VCaP (cell line): ENCODE data around the gene LRRC75B.
"Not testable (repeated sequence)": the region's sequence is repeated elsewhere in the genome, so short reads cannot be mapped to it uniquely, and the experiment has no call there.

ENCODE experiments used
- H3K27ac ChIP-seq: fragments of 450-650 bp; 2 replicates; pipeline ENCODE4 v1.5.1; 2017
- CTCF ChIP-seq: fragments of 450-650 bp; conservative IDR thresholded peaks from 2 replicates; pipeline ENCODE4 v1.5.1; 2017; ENCODE audit warnings: mild to moderate bottlenecking, moderate library complexity

The LRRC75B gene

DNA sequence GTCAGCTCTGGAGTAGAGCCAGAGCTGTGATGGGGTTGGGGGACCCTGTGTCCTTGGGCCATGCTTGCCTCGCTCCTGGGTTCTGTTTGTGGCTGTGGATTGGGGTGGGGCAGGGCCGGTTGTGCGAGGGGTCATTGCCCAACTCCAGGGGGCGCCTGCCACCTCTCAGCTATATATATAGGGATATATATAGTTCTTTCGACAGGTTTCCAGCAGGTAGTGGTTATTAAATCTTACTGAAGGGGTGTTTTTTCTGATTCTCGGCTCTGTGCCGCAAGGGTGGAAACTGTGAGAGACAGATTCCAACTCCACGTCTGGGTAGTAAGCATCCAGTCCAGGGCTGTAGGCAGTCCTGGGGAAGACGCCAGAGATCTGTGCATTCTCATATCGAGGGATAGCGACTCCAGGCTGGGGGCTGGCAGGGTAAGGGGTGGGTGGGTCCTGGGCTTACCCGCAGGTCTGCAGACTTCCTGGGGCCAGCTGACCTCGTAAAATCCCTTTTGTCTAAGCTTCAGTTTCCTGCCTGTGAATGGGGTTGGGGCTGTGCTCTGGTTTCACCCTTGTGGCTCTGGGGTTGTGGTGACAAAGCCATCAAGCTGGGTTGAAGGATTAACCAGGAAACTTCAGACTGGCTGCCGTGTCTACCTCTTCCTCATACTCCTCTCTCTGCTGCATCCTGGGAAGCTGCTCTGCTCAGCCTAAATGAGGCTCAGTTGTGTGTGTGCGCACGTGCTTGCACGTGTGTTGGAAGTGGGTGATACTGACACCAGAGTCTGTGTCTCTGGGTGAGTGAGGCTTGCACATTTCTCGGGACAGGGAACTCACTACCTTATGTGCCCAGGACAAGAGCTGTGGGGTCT is 11.1 kb upstream of the LRRC75B start:
- 0 out of 2 replicates have a peak overlapping the region, but pooled peaks have one; percentile 23 for H3K27ac ChIP-seq

GRCh38 chr22:24602847-24603769 is 10.2 kb upstream of the LRRC75B start, which contains the start of gene GGT1:
GGT1 (plus strand) TSS chr22:24603193; CDS start chr22:24611082, 7,889 bp downstream.
- peak within 1 kb of the TSS; percentile 42; the same call in 1 of the 2 replicates for H3K27ac ChIP-seq

- peak overlapping the region; percentile 42; the same call in 1 of the 2 replicates for H3K27ac ChIP-seq
Measured at GRCh38 chr22:24602105-24602749, 9.4 kb upstream of the LRRC75B start.

GRCh38 chr22:24601217-24602104 is 8.6 kb upstream of the LRRC75B start:
- no peak for TF ChIP-seq CTCF
- H3K27ac ChIP-seq: peak overlapping the region; percentile 42

GRCh38 chr22:24599958-24600715 is 7.3 kb upstream of the LRRC75B start:
- H3K27ac ChIP-seq: not testable (repeated sequence)

- no peak for TF ChIP-seq CTCF
- H3K27ac ChIP-seq: no peak overlapping the region
Measured at GRCh38 chr22:24599514-24599913, 6.6 kb upstream of the LRRC75B start.

DNA sequence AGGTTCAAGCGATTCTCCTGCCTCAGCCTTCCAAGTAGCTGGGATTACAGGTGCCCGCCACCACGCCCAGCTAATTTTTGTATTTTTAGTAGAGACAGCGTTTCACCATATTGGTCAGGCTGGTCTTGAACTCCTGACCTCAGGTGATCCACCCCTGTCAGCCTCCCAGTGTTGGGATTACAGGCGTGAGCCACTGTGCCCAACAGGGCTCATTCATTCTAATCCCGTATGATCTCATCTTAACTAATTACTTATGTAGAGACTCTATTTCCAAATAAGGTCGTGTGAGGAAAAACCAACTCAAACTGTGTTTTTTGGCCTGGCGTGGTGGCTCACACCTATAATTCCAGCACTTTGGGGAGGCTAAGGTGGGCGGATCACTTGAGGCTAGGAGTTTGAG is 4.2 kb upstream of the LRRC75B start:
- H3K27ac ChIP-seq: not testable (repeated sequence)

- peak overlapping the region; percentile 94 for H3K27ac ChIP-seq
- TF ChIP-seq CTCF: no peak
Measured at GRCh38 chr22:24595863-24596262, 3.0 kb upstream of the LRRC75B start.

DNA sequence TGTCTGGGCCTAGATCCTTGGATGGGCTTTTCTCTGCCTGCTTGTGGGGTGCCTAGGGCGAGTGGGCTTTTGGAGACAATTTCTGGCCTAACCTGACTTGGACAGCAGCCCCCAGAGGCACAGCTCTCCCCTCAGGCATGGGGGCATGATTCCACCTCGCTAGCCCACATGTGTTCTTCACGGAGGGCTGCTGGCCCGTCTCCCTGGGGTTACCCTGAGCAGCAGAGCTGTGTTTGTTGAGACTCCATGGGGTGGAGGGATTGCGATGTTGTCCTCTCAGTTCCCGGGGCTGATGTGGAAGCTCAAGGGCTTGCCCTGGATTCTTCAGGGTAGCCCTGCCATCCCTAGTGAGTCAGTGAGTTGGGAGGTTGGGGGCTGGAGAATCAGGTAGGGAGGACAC is 2.4 kb upstream of the LRRC75B start:
- H3K27ac ChIP-seq: peak overlapping the region; percentile 94
- TF ChIP-seq CTCF: no peak
